Measurements from ENCODE around the gene BTBD9.

- TF ChIP-seq POLR2AphosphoS5 (IDR thresholded peaks at IDR 0.05; ENCODE audit: borderline replicate concordance, low read depth, low read length) (no peak), EZH2 (IDR thresholded peaks at IDR 0.05) (no peak)
These were observed 505.0 kb downstream of the BTBD9 start for GRCh38 chr6:38134704-38135088.
